ENCODE data around the gene PDE4D. TPM values are rescaled to one million over a fixed set of nuclear protein-coding genes. Genes with fewer than 3 reads are reported as not detected.

Gene PDE4D
- total RNA-seq, 1 donor from 2014 or later: 2.3 TPM

- no peak overlapping the region for H3K4me3 Mint-ChIP-seq
These were observed 135.0 kb downstream of the PDE4D start for GRCh38 chr5:59758566-59758965.

GRCh38 chr5:59757442-59757841 lies 136.1 kb downstream of the PDE4D start:
- DNase-seq (ENCODE audit: low spot score): no peak
- Histone ChIP-seq H3K4me1 (no peaks in the 10 kb centered on the region), H3K9ac (no peak overlapping the region), H3K4me2 (no peak overlapping the region), H3K79me2 (ENCODE audit: low read depth) (no peaks in the 10 kb centered on the region), H3F3A (ENCODE audit: low read depth) (peaks cover 4% of the 10 kb centered on the region), H2AFZ (replicated peaks) (no peak overlapping the region), H3K9me3 (ENCODE audit: low read depth) (no peaks in the 10 kb centered on the region), H3K27ac (no peak overlapping the region), H3K36me3 (no peaks in the 10 kb centered on the region), H3K4me3 (no peak overlapping the region), H3K27me3 (no peaks in the 10 kb centered on the region), H4K20me1 (ENCODE audit: low read depth) (no peaks in the 10 kb centered on the region)
- Mint-ChIP-seq H3K36me3 (no peaks in the 10 kb centered on the region), H3K4me1 (peaks cover 2% of the 10 kb centered on the region), H3K4me3 (no peak overlapping the region), H3K9me3 (no peaks in the 10 kb centered on the region), H3K27ac (no peak overlapping the region), H3K27me3 (ENCODE audit: insufficient read depth, low read depth) (no peaks in the 10 kb centered on the region)
- TF ChIP-seq CTCF (IDR thresholded peaks at IDR 0.05) (no peak), EZH2phosphoT487 (IDR thresholded peaks at IDR 0.05) (no peak), EZH2 (IDR thresholded peaks at IDR 0.05) (no peak)

More at GRCh38 chr5:59758566-59758965, 135.0 kb downstream of the PDE4D start:
- H3K9me3 ChIP-seq (ENCODE audit: low read depth): no peaks in the 10 kb centered on the region
- no peak overlapping the region for H3K9ac ChIP-seq
- no peak overlapping the region for H3K4me2 ChIP-seq
- H3K27ac Mint-ChIP-seq: no peak overlapping the region
- H3K4me3 ChIP-seq: no peak overlapping the region
- H4K20me1 ChIP-seq (ENCODE audit: low read depth): no peaks in the 10 kb centered on the region
- no peak for DNase-seq (ENCODE audit: low spot score)
- no peaks in the 10 kb centered on the region for H3K79me2 ChIP-seq (ENCODE audit: low read depth)
- no peaks in the 10 kb centered on the region for H3K4me1 ChIP-seq
- TF ChIP-seq EZH2 (IDR thresholded peaks at IDR 0.05): no peak
- no peak for TF ChIP-seq CTCF (IDR thresholded peaks at IDR 0.05)
- no peak for TF ChIP-seq EZH2phosphoT487 (IDR thresholded peaks at IDR 0.05)
- no peak overlapping the region for H2AFZ ChIP-seq (replicated peaks)
- H3K4me1 Mint-ChIP-seq: no peaks in the 10 kb centered on the region
- no peaks in the 10 kb centered on the region for H3K27me3 Mint-ChIP-seq (ENCODE audit: insufficient read depth, low read depth)
- H3K36me3 ChIP-seq: no peaks in the 10 kb centered on the region
- no peaks in the 10 kb centered on the region for H3K36me3 Mint-ChIP-seq
- H3K27me3 ChIP-seq: no peaks in the 10 kb centered on the region
- no peak overlapping the region for H3K27ac ChIP-seq
- no peaks in the 10 kb centered on the region for H3K9me3 Mint-ChIP-seq
- H3F3A ChIP-seq (ENCODE audit: low read depth): peaks cover 4% of the 10 kb centered on the region

- Histone ChIP-seq H3K27ac (no peak overlapping the region), H3K36me3 (no peaks in the 10 kb centered on the region), H3K27me3 (no peaks in the 10 kb centered on the region), H3K79me2 (ENCODE audit: low read depth) (no peaks in the 10 kb centered on the region), H3K9ac (no peak overlapping the region), H3K4me3 (no peak overlapping the region), H4K20me1 (ENCODE audit: low read depth) (no peaks in the 10 kb centered on the region), H3K4me2 (no peak overlapping the region), H3K4me1 (no peaks in the 10 kb centered on the region), H2AFZ (replicated peaks) (no peak overlapping the region), H3K9me3 (ENCODE audit: low read depth) (no peaks in the 10 kb centered on the region), H3F3A (ENCODE audit: low read depth) (no peaks in the 10 kb centered on the region)
- Mint-ChIP-seq H3K27me3 (ENCODE audit: insufficient read depth, low read depth) (no peaks in the 10 kb centered on the region), H3K4me3 (no peak overlapping the region), H3K9me3 (no peaks in the 10 kb centered on the region), H3K4me1 (peaks cover 2% of the 10 kb centered on the region), H3K27ac (no peak overlapping the region), H3K36me3 (no peaks in the 10 kb centered on the region)
- DNase-seq (ENCODE audit: low spot score): no peak
- TF ChIP-seq CTCF (IDR thresholded peaks at IDR 0.05) (no peak), EZH2 (IDR thresholded peaks at IDR 0.05) (no peak), EZH2phosphoT487 (IDR thresholded peaks at IDR 0.05) (no peak)
These were observed 137.0 kb downstream of the PDE4D start for GRCh38 chr5:59756373-59757035.

Data from neural progenitor cell (in vitro differentiated cells).